ENCODE results near the gene OR7C1. TPM values are rescaled to one million over a fixed set of nuclear protein-coding genes. Genes with fewer than 3 reads are reported as not detected.

Gene OR7C1
- total and polyA plus RNA-seq, 4 donors: 0.13 TPM; not detected in 3

DNA sequence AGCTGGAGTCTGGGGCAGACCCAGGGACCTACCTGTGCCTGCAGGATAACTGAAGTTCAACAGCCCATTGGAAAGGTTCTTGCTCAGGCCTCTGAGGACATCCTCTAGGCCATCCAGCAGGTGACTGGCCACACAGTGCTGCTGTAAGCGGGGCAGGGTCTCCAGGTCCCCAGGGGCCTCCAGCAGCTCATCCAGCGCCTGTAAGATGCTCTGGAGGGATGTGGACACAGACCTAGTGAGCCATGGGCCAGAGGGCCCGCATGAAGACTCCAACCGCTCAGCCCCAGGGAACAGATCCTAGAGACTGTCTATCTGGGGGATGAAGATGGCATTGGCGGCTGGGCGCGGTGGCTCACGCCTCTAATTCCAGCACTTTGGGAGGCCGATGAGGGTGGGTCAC lies 70.6 kb downstream of the OR7C1 start:
- no peak for DNase-seq
- H3K9me3 ChIP-seq (ENCODE audit: control insufficient read depth, low read length): no peaks in the 10 kb centered on the region
- ATAC-seq (ENCODE audit: low FRiP score): no peak
- intact Hi-C loops (cut with DNase I): no loop called here
- H3K4me1 ChIP-seq (ENCODE audit: control insufficient read depth in 1 of 2, insufficient read depth in 2 of 2, low read length in 2 of 2): no peaks in the 10 kb centered on the region
- H3K4me3 ChIP-seq (ENCODE audit: low read length in 2 of 2): no peak overlapping the region
- 85 to 89% methylated on average over 9 of the region's 9 CpGs for whole genome bisulfite sequencing, 2 donors
- no peaks in the 10 kb centered on the region for H3K36me3 ChIP-seq (ENCODE audit: control insufficient read depth in 1 of 2, insufficient read depth in 2 of 2, low read length in 1 of 2)
- H3K27me3 ChIP-seq (ENCODE audit: control insufficient read depth in 1 of 2, insufficient read depth in 2 of 2, low read length in 1 of 2): no peaks in the 10 kb centered on the region
- no peak overlapping the region for H3K27ac ChIP-seq (ENCODE audit: low read depth in 1 of 2, low read length in 2 of 2)

DNA sequence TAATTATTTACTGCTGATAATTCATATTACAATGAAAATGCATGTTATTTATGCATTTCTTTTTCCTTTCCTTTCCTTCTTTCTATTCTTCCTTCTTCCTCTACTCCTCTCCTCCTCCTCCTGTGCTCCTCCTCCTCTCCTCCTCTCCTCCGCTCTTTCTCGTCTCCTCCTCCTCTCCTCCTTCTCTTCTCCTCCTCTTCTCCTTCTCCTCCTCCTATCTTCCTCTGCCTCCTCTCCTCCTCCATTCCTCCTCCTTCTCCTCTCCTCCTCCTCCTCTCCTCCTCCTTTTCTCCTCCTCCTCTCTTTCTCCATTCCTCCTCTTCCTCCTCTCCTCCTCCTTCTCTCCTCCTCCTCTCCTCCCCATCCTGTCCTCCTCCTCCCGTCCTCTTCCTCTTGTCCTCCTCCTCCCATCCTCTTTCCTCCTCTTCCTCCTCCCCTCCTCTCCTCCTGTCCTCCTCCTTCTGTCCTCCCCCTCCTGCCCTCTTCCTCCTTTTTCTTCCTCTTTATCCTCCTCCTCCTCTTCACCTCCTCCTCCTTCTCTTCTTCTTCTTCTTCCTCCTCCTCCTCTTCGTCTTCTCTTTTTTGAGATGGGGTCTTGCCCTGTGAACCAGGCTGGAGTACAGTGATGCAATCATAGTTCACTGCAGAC lies 71.4 kb downstream of the OR7C1 start:
- no peaks in the 10 kb centered on the region for H3K4me1 ChIP-seq (ENCODE audit: control insufficient read depth in 1 of 2, insufficient read depth in 2 of 2, low read length in 2 of 2)
- H3K27ac ChIP-seq (ENCODE audit: low read depth in 1 of 2, low read length in 2 of 2): no peak overlapping the region
- intact Hi-C loops (cut with DNase I): no loop called here
- DNase-seq: no peak
- ATAC-seq (ENCODE audit: low FRiP score): no peak
- no peak overlapping the region for H3K4me3 ChIP-seq (ENCODE audit: low read length in 2 of 2)
- no peaks in the 10 kb centered on the region for H3K27me3 ChIP-seq (ENCODE audit: control insufficient read depth in 1 of 2, insufficient read depth in 2 of 2, low read length in 1 of 2)
- no peaks in the 10 kb centered on the region for H3K9me3 ChIP-seq (ENCODE audit: control insufficient read depth, low read length)
- H3K36me3 ChIP-seq (ENCODE audit: control insufficient read depth in 1 of 2, insufficient read depth in 2 of 2, low read length in 1 of 2): no peaks in the 10 kb centered on the region
- WGBS, 2 donors: 67 to 70% methylated on average over 4 of the region's 4 CpGs

DNA sequence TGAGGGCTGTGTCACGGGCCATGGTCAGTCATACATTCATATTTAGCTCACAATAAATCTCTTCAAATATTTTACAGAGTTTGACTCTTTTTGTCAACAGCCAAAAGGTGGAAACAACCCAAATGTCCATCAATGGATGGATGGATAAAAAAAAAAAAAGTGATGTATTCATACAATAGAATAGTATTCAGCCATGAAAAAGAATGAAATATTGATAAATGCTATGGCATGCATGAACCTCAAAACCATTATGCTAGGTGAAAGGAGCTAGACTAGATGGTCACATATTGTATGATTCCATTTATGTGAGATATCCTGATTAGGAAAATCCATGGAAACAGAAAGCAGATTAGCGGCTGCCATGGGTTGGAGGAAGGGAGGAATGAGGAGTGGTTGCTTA lies 72.9 kb downstream of the OR7C1 start:
- 83 to 86% methylated on average over 2 of the region's 2 CpGs for WGBS, 2 donors
- Histone ChIP-seq H3K9me3 (ENCODE audit: control insufficient read depth, low read length) (no peaks in the 10 kb centered on the region), H3K4me1 (ENCODE audit: control insufficient read depth in 1 of 2, insufficient read depth in 2 of 2, low read length in 2 of 2) (no peaks in the 10 kb centered on the region), H3K27ac (ENCODE audit: low read depth in 1 of 2, low read length in 2 of 2) (no peak overlapping the region), H3K4me3 (ENCODE audit: low read length in 2 of 2) (no peak overlapping the region), H3K36me3 (ENCODE audit: control insufficient read depth in 1 of 2, insufficient read depth in 2 of 2, low read length in 1 of 2) (no peaks in the 10 kb centered on the region), H3K27me3 (ENCODE audit: control insufficient read depth in 1 of 2, insufficient read depth in 2 of 2, low read length in 1 of 2) (no peaks in the 10 kb centered on the region)
- intact Hi-C loops (cut with DNase I): no loop called here
- DNase-seq (no peak), ATAC-seq (ENCODE audit: low FRiP score) (no peak)

DNA sequence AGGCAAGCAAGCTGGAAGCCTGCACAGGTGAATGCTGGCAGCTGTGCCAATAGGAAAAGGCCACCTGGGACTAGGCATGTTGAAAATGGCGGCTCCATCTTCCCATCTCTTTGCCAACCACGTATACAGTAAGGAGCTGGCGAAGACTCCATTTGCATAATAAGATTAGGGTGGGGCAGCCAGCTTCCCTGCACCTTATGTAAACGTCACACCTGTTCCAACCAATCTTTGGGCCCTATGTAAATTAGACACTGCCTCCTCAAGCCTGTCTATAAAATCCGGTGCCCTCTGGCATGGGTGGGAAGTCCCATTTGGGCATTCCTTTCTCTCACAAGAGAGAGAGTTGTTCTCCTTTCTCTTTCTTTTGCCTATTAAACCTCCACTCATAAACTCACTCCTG lies 73.4 kb downstream of the OR7C1 start:
- H3K27ac ChIP-seq (ENCODE audit: low read depth in 1 of 2, low read length in 2 of 2): no peak overlapping the region
- H3K36me3 ChIP-seq (ENCODE audit: control insufficient read depth in 1 of 2, insufficient read depth in 2 of 2, low read length in 1 of 2): no peaks in the 10 kb centered on the region
- H3K27me3 ChIP-seq (ENCODE audit: control insufficient read depth in 1 of 2, insufficient read depth in 2 of 2, low read length in 1 of 2): no peaks in the 10 kb centered on the region
- no peaks in the 10 kb centered on the region for H3K9me3 ChIP-seq (ENCODE audit: control insufficient read depth, low read length)
- DNase-seq: no peak
- H3K4me3 ChIP-seq (ENCODE audit: low read length in 2 of 2): no peak overlapping the region
- intact Hi-C loops (cut with DNase I): no loop called here
- 69 to 72% methylated on average over 5 of the region's 5 CpGs for WGBS, 2 donors
- no peak for ATAC-seq (ENCODE audit: low FRiP score)
- H3K4me1 ChIP-seq (ENCODE audit: control insufficient read depth in 1 of 2, insufficient read depth in 2 of 2, low read length in 2 of 2): no peaks in the 10 kb centered on the region

DNA sequence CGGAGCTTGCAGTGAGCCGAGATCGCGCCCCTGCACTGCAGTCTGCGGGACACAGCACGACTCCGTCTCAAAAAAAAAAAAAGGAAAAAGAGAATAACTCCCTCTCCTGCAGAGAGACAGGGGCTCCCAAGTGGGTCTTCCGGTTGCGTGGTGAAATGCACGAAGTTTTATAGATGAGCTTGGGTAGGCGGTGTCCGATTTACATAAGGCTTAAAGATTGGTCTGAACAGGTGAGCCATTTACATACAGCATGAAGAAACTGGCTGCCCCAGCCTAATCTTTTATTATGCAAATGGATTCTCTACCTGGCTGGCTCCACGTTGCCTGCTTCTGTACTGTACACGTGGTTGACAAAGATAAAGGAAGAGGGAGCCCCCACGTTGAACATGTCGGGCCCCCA lies 76.2 kb downstream of the OR7C1 start:
- ATAC-seq (ENCODE audit: low FRiP score): no peak
- intact Hi-C loops (cut with DNase I): no loop called here
- WGBS, 2 donors: 20 to 26% methylated on average over 16 of the region's 16 CpGs

DNA sequence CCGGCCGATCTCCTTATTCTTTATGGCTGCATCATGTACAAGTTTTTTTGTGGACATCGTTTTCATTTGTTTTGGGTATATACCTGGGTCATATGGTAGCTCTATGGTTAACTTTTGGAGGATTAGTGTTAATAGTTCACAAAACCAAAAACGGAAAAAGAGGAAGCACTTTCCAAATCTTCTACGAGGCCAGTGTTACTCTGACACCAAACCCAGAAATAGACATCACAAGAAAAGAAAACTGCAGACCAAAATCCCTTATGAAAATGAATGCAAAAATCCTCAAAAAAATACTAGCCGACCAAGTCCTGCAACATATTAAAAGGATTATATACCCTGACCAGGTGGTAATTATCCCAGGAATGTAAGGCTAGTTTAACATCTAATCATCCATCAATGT lies 86.4 kb downstream of the OR7C1 start:
- Histone ChIP-seq H3K36me3 (ENCODE audit: control insufficient read depth in 1 of 2, insufficient read depth in 2 of 2, low read length in 1 of 2) (no peaks in the 10 kb centered on the region), H3K4me1 (ENCODE audit: control insufficient read depth in 1 of 2, insufficient read depth in 2 of 2, low read length in 2 of 2) (no peaks in the 10 kb centered on the region), H3K27me3 (ENCODE audit: control insufficient read depth in 1 of 2, insufficient read depth in 2 of 2, low read length in 1 of 2) (no peaks in the 10 kb centered on the region), H3K4me3 (ENCODE audit: low read length in 2 of 2) (no peak overlapping the region), H3K27ac (ENCODE audit: low read depth in 1 of 2, low read length in 2 of 2) (no peak overlapping the region), H3K9me3 (ENCODE audit: control insufficient read depth, low read length) (no peaks in the 10 kb centered on the region)
- ATAC-seq (ENCODE audit: low FRiP score) (no peak), DNase-seq (no peak)
- 63 to 73% methylated on average over 6 of the region's 6 CpGs for WGBS, 2 donors
- intact Hi-C loops (cut with DNase I): no loop called here

More for the DNA sequence above, 76.2 kb downstream of the OR7C1 start:
- no peak overlapping the region for H3K27ac ChIP-seq (ENCODE audit: low read depth in 1 of 2, low read length in 2 of 2)
- no peaks in the 10 kb centered on the region for H3K27me3 ChIP-seq (ENCODE audit: control insufficient read depth in 1 of 2, insufficient read depth in 2 of 2, low read length in 1 of 2)
- no peaks in the 10 kb centered on the region for H3K4me1 ChIP-seq (ENCODE audit: control insufficient read depth in 1 of 2, insufficient read depth in 2 of 2, low read length in 2 of 2)
- DNase-seq: no peak
- no peaks in the 10 kb centered on the region for H3K9me3 ChIP-seq (ENCODE audit: control insufficient read depth, low read length)
- no peak overlapping the region for H3K4me3 ChIP-seq (ENCODE audit: low read length in 2 of 2)
- H3K36me3 ChIP-seq (ENCODE audit: control insufficient read depth in 1 of 2, insufficient read depth in 2 of 2, low read length in 1 of 2): no peaks in the 10 kb centered on the region

Other genes with a start within 250 kb of the OR7C1 start
- gene ADGRE3, start 160.3 kb downstream of the OR7C1 start, total RNA-seq: under 1 TPM in 1 of 2 donors, not detected in 1; 0.63 TPM
- not detected for gene ADGRE3, start 160.3 kb downstream of the OR7C1 start, polyA plus RNA-seq
- gene ZNF333, start 145.1 kb downstream of the OR7C1 start, total RNA-seq: 10 to 100 TPM; 31.8 to 33.6 TPM
- gene ZNF333, start 145.1 kb downstream of the OR7C1 start, polyA plus RNA-seq: 10 to 100 TPM in 1 of 2 donors, 1 to 10 TPM in 1; 5.6 to 26.9 TPM
- 1 to 10 TPM; 8.1 to 8.3 TPM for gene ADGRE2, start 56.6 kb downstream of the OR7C1 start, total RNA-seq
- gene ADGRE2, start 56.6 kb downstream of the OR7C1 start, polyA plus RNA-seq: 1 to 10 TPM in 1 of 2 donors, under 1 TPM in 1; 0.23 to 1.1 TPM
- not detected for gene OR7A5, start within 50 bp of the OR7C1 start, total RNA-seq
- not detected for gene OR7A5, start within 50 bp of the OR7C1 start, polyA plus RNA-seq
- not detected for gene OR7A10, start 13.7 kb upstream of the OR7C1 start, total RNA-seq
- not detected for gene OR7A10, start 13.7 kb upstream of the OR7C1 start, polyA plus RNA-seq
- not detected for gene OR7A17, start 50.9 kb upstream of the OR7C1 start, total RNA-seq
- gene OR7A17, start 50.9 kb upstream of the OR7C1 start, polyA plus RNA-seq: not detected
- gene OR7C2, start 106.3 kb upstream of the OR7C1 start, total RNA-seq: not detected
- not detected for gene OR7C2, start 106.3 kb upstream of the OR7C1 start, polyA plus RNA-seq
- gene SLC1A6, start 144.7 kb upstream of the OR7C1 start, total RNA-seq: not detected
- under 1 TPM in 1 of 2 donors, not detected in 1; 0.13 TPM for gene SLC1A6, start 144.7 kb upstream of the OR7C1 start, polyA plus RNA-seq
- not detected for gene CASP14, start 214.3 kb upstream of the OR7C1 start, total RNA-seq
- not detected for gene CASP14, start 214.3 kb upstream of the OR7C1 start, polyA plus RNA-seq
- not detected for gene OR1I1, start 247.0 kb upstream of the OR7C1 start, total RNA-seq
- under 1 TPM in 1 of 2 donors, not detected in 1; 0.13 TPM for gene OR1I1, start 247.0 kb upstream of the OR7C1 start, polyA plus RNA-seq

All from aorta (tissue), 5 donors.